Right lobe of liver (tissue), 6 donors: Measurements from ENCODE around the gene DHRS3. TPM values are rescaled to one million over a fixed set of nuclear protein-coding genes. Genes with fewer than 3 reads are reported as not detected.

Experiments used
- ATAC-seq, 4 donors: fragments of 200-7000 bp; cut with Tn5 transposase; one replicate each; pipeline ENCODE4 v1.9.1; 2020; ENCODE audit warnings: mild to moderate bottlenecking in 4 of 4, moderate library complexity in 4 of 4
- DNase-seq, 3 donors: peaks; one replicate each; pipeline ENCODE4 v3.0.0-alpha.2; 2020
- H3K27ac ChIP-seq, 3 donors: fragments of 200-600 bp; one replicate each; pipeline ENCODE4 v1.8.0; 2022
- H3K27me3 ChIP-seq, 2 donors: fragments of 200-600 bp; one replicate each; pipeline ENCODE4 v1.8.0; 2022
- H3K36me3 ChIP-seq, 4 donors: fragments of 200-600 bp; sonication (generic) in 1 of 4; one replicate each; pipeline versions ENCODE4 v1.5.1 to v1.8.0; 2017 to 2022; ENCODE audit warnings: control low read depth in 1 of 4
- H3K4me1 ChIP-seq, 4 donors: fragments of 200-600 bp; sonication (generic) in 1 of 4; one replicate each; pipeline versions ENCODE4 v1.5.1 to v1.8.0; 2017 to 2022; ENCODE audit warnings: control low read depth in 1 of 4
- H3K4me3 ChIP-seq, 3 donors: fragments of 200-600 bp; one replicate each; pipeline ENCODE4 v1.8.0; 2022
- H3K9me3 ChIP-seq, 4 donors: fragments of 200-600 bp; sonication (generic) in 1 of 4; one replicate each; pipeline versions ENCODE4 v1.5.1 to v1.8.0; 2017 to 2022; ENCODE audit warnings: control low read depth in 1 of 4
- CTCF ChIP-seq, 4 donors: fragments of 200-600 bp in 3 of 4; fragments of 450-650 bp in 1 of 4; IDR thresholded peaks; one replicate each; pipeline versions ENCODE4 v1.5.1 to v1.8.0; 2016 to 2022; ENCODE audit warnings: antibody characterized with exemption in 4 of 4, mild to moderate bottlenecking in 2 of 4
- POLR2A ChIP-seq: fragments of 450-650 bp; IDR thresholded peaks from one replicate; pipeline ENCODE4 v1.6.1; 2017; ENCODE audit warnings: antibody characterized with exemption, mild to moderate bottlenecking
- WGBS: methylation state at CpG from one replicate; pipeline ENCODE4 v1.1.6; 2018; ENCODE audit warnings: low coverage, low lambda C conversion rate; ENCODE audit not compliant: insufficient coverage; ENCODE audit errors: missing lambda C conversion rate; 5-methylcytosine and 5-hydroxymethylcytosine counted together
- intact Hi-C, 2 donors: fragments of 100-400 bp; cut with DNase I; formaldehyde crosslinking; loops; one replicate each; pipeline versions ENCODE4 v1.11.2 to v1.14.1; 2022
- total RNA-seq, 6 experiments: library from RNA; depleted of rRNA in 2 of 6; stranded (reverse); fragments of >200 nt in 2 of 6; fragmentation: NEBNext Ultra II Directional in 3 of 6; extraction: Animal tissue kit (Norgen Biotek cat#: 25700) in 3 of 6; gene quantifications; one replicate each; pipeline versions ENCODE4 v1.1.0 to v1.2.4, GENCODE V29; 2016 to 2023
- donor health status: DM: no; HTN: yes; CAD: no.
- donor health status: DM: no; HTN: no; CAD: no.
- donor health status: DM: no; HTN: no; CAD: no.
- donor health status: DM: no; HTN: yes; CAD: no.
- donor health status: DM: no; HTN: yes; CAD: no.

Gene DHRS3
- total RNA-seq, 6 experiments from 2014 or later, result 132 to 252 (median 172) TPM

- Histone ChIP-seq H3K4me3 (no peak overlapping the region), H3K9me3 (no peaks in the 10 kb centered on the region), H3K36me3 (no peaks in the 10 kb centered on the region), H3K27me3 (no peaks in the 10 kb centered on the region), H3K27ac (peak overlapping the region in 1 of 3 donors; percentile 28), H3K4me1 (peaks cover 0 to 15% (median 4%) of the 10 kb centered on the region in 4 donors)
- WGBS, result no CpG with 5 or more reads among the region's 14 CpGs
- no peak for TF ChIP-seq CTCF (IDR thresholded peaks at IDR 0.05)
- TF ChIP-seq POLR2A, result no peak
- intact Hi-C loops, result loop anchor here in 1 of 2 donors (10.0 kb wide), 1 partner anchor 46 kb away; no protein-coding TSS in a partner anchor
- no peak for ATAC-seq
- peak in 2 of 3 donors; percentile 31 to 40 for DNase-seq
These were observed 69.6 kb downstream of the DHRS3 start for GRCh38 chr1:12548279-12548972.

- no peak for ATAC-seq
- 89% methylated on average over 7 of the region's 20 CpGs for WGBS
These were observed 70.3 kb downstream of the DHRS3 start for GRCh38 chr1:12547586-12548225.

GRCh38 chr1:12546771-12547585, 71.0 kb downstream of the DHRS3 start:
- TF ChIP-seq POLR2A (no peak), CTCF (IDR thresholded peaks at IDR 0.05) (no peak)
- Histone ChIP-seq H3K4me3 (no peak overlapping the region), H3K27ac (no peak overlapping the region), H3K9me3 (no peaks in the 10 kb centered on the region), H3K4me1 (peaks cover 0 to 18% (median 4%) of the 10 kb centered on the region in 4 donors), H3K36me3 (no peaks in the 10 kb centered on the region), H3K27me3 (no peaks in the 10 kb centered on the region)
- ATAC-seq, result no peak
- WGBS, result 78% methylated on average over 11 of the region's 17 CpGs
- intact Hi-C loops, result loop anchor here in 1 of 2 donors (10.0 kb wide), 1 partner anchor 48 kb away; no protein-coding TSS in a partner anchor
- DNase-seq, result peak in 1 of 3 donors; percentile 26

More at GRCh38 chr1:12547586-12548225, 70.3 kb downstream of the DHRS3 start:
- no peak overlapping the region for H3K4me3 ChIP-seq
- TF ChIP-seq CTCF (IDR thresholded peaks at IDR 0.05) (no peak), POLR2A (no peak)
- H3K27ac ChIP-seq, result no peak overlapping the region
- H3K9me3 ChIP-seq, result no peaks in the 10 kb centered on the region
- DNase-seq, result peak in 1 of 3 donors; percentile 43
- no peaks in the 10 kb centered on the region for H3K27me3 ChIP-seq
- no peaks in the 10 kb centered on the region for H3K36me3 ChIP-seq
- peaks cover 0 to 18% (median 4%) of the 10 kb centered on the region in 4 donors for H3K4me1 ChIP-seq
- intact Hi-C loops, result loop anchor here in 1 of 2 donors (10.0 kb wide), 1 partner anchor 47 kb away; no protein-coding TSS in a partner anchor

GRCh38 chr1:12544992-12545391, 73.0 kb downstream of the DHRS3 start:
- no peak for DNase-seq

More at GRCh38 chr1:12544992-12545391, 73.0 kb downstream of the DHRS3 start:
- Histone ChIP-seq H3K9me3 (no peaks in the 10 kb centered on the region), H3K27me3 (no peaks in the 10 kb centered on the region), H3K27ac (no peak overlapping the region), H3K4me3 (no peak overlapping the region), H3K36me3 (no peaks in the 10 kb centered on the region), H3K4me1 (peaks cover 0 to 29% (median 13%) of the 10 kb centered on the region in 4 donors)
- TF ChIP-seq POLR2A, result no peak
- no peak for TF ChIP-seq CTCF (IDR thresholded peaks at IDR 0.05)
- 36% methylated on average over 8 of the region's 8 CpGs for WGBS
- ATAC-seq, result no peak
- intact Hi-C loops, result loop anchor here in 1 of 2 donors (10.0 kb wide), 1 partner anchor 50 kb away; no protein-coding TSS in a partner anchor
